DOHH2 (cell line): ENCODE data around the gene NELFB.

Experiments
- CTCF ChIP-seq: fragments of 200-600 bp; sonication (generic); IDR thresholded peaks from one replicate; pipeline ENCODE4 v1.5.1; 2014; ENCODE audit warnings: antibody characterized with exemption, mild to moderate bottlenecking, low read depth, low read length; ENCODE audit not compliant: poor library complexity, severe bottlenecking
- EZH2phosphoT487 ChIP-seq: fragments of 200-600 bp; sonication (generic); IDR thresholded peaks from 2 replicates; pipeline ENCODE4 v1.6.1; 2017; ENCODE audit warnings: borderline replicate concordance, mild to moderate bottlenecking, antibody characterized with exemption, low read length, moderate library complexity, mixed read lengths

- no peak for TF ChIP-seq CTCF
- TF ChIP-seq EZH2phosphoT487, result no peak
Measured at GRCh38 chr9:137236936-137237421, 18.1 kb upstream of the NELFB start.
